ENCODE measurements around the gene IST1.
"Not testable (repeated sequence)": the region's sequence is repeated elsewhere in the genome, so short reads cannot be mapped to it uniquely, and the experiment has no call there.

Gene IST1

DNA sequence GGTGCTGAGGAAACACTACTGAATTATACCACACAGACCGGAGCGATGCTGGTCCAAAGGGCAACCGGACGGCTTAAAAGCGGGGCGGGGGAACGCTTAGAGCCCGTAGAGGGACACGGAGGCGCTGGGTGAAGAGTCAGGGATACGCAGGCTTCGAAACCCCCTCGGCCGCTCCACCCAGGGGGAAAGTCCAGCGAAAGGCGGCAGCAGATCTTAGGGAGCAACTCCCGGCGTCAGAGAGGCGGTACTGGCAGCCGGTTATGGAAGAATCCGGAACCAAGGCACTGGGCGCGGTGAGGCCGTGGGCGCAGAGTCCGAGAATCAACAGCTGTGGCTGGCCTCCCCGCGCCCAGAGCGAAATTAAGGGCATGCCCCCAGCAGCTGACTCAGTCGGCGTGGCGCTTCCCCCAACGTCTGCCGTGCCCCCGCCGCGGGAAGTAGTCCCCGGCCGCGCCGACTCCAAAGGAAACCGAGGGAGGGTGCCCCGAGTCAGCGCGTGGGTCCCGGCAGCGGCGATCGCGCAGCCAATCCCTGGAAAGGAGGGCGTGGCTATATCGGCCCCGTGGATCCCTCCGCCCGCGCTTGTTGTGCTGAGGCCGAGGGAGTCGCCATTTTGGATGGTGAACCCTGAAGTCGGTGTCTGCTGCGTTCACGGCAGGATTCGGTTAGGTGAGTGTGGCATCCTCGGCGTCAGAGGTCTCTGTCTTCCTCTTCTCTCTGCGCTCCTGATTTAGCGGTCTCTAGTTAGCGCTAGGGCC lies at the start of gene IST1:
TSS of gene IST1 (plus strand) at position 611 of the 758 bp plus-strand sequence. CDS start 20,110 bp downstream, outside the sequence.
- DNase-seq (ENCODE audit: low read depth, low spot score), result peak; percentile 94

DNA sequence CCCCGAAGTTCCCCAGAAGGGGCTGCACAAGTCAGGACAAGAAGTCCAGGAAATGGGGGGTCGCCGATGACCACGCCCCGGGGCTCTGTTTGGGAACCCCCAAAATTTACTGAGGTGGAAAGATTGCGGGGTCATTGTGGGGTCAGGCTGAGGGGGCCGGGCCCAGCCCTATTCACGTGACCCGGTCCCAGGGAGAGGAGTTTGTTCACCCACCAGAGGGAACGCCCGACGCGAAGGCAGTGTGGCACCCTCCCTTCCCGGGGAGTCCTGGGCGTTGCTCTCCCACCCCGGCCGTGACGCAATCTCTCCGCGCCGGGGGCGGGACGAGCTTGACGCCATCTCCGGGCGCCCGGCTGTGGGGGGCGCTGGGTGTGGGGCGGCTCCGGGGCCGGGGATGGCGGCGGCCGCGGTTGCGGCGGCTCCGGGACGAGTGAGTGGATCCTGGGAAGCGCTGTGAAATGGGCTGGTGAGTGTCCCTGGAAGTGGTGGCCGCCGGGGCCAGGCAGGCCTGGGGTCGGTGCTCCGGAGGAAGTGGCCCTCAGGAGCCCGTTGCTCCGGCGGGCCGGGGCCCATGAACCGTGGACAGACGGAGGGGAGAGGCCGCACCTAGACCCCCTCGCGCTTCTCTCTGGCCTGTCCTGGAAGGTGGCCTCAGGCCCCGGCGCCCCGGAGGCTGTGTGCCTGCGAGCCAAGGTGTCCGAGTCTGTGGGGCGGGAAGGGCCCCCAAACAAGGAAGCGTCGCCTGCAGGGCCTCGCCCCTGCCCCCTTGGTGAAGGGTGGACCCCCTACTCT lies 49.5 kb upstream of the IST1 start, which contains the start of gene ATXN1L:
TSS of gene ATXN1L (plus strand) at position 338 of the 792 bp plus-strand sequence. CDS start 3,765 bp downstream, outside the sequence.
- DNase-seq (ENCODE audit: low read depth, low spot score), result peak; percentile 65

DNA sequence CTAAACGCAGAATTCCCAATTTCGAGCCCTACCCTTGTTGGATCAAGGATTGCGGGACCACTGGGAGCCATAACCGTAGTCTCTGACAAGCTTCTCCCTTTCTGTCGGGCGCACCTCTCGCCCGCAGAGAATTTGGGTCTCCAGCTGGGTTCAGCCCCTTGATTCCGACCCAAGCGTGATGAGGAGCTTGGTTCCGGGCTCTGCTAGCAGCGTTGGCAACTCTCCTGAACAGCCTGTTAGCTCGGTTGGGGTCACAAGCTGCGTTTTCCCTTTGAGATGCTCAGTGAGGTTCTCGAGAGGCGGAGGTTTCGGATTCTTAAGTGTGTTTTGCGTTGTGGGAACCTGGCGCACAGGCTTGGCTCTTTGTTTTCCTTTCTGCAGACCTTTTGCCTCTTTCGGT lies 48.9 kb upstream of the IST1 start:
- DNase-seq (ENCODE audit: low read depth, low spot score), result no peak

DNA sequence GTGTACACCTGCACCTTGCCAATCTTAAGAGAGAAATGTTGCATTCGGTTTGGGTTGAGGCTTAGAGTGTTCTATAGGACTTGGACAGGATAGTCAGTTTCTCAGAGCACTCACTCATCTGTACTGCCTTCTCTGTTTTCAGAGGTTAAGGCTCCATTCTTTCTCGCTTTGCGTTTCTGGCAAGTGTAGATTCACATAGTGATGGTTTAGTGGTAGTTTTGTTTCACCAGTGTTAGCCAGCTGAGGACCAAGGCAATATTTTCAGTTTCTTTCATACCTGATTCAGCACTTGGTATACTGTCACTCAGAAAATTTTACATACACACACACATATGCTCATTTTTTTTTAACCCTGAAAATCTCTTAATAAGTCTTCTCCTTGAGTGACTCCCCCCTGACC lies 48.2 kb upstream of the IST1 start:
- no peak for DNase-seq (ENCODE audit: low read depth, low spot score)

DNA sequence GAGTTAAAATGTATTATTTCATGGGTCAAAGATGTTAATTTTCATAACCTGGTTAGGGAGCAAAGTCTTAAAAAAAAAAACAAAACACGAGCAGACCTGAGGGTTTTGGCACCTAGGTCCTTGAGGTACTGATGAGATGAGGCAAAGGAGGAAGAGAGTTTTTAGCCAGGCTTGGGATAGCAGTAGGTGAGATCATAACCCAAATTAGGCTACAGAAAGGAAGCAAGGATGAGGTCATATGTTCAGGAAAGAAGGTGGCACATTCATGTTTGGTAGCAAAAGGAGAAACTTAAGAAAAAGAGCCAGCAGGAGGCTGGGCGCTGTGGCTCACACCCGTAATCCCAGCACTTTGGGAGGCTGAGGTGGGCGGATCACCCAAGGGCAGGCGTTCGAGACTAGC lies 46.7 kb upstream of the IST1 start:
- DNase-seq (ENCODE audit: low read depth, low spot score), result no peak

DNA sequence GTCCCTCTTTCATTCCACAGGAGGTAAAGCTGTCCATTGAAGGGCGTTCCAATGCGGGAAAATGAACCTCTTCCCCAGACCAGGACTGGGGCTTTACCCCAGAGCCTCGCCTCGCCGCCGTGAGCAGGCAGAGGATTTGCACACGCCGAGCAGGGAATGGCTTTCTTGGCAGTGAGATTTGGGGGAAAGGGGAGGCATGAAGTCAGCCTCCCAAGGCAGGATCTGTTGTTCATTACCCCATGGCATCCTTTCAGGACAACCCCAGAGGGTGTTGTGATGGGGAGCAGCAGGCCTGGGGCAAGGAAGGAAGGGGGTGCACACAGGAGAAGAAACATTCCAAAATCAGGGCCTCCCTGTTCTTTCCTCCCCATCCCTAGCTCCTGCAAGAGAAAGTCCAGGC lies 43.6 kb upstream of the IST1 start:
- no peak for DNase-seq (ENCODE audit: low read depth, low spot score)

DNA sequence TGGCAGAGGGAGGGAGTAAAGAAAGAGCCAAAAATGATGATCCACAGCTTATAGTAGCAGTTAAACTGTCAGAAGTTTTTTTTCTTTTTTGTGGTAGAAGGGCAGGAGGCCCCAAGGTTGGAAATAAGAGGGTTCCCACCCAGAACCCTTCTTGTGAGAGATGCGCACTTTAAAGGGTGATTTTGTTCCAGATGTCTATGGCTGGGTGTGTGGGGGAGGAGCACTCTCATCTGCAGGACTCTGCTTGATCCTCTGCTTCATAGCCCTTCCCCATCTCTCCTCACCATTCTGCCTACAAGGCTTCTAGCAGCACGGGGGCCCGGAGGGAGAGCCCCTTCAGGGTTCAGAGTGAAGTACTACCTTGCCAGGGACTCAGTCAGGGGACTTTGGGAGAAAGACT lies 43.2 kb upstream of the IST1 start:
- DNase-seq (ENCODE audit: low read depth, low spot score), result no peak

DNA sequence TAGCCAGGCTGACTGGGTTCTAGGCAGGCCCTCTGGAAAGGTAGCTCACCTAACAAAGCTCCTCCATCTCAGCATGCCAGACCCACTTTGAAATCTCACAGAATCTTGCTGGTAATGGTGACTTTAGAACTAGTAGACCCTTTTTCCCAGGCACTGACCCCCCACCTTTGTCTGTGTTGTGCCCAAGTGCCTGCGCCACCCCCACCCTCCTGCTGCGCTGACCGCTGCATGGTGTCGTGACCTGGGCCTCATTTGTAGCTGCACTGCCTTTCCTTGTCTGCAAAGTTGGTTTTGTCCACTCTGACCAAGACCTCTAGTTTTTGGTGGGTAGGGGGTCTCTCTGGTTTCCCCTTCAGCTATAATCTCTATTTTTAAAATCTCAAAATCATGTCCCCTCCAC lies 42.8 kb upstream of the IST1 start:
- no peak for DNase-seq (ENCODE audit: low read depth, low spot score)

DNA sequence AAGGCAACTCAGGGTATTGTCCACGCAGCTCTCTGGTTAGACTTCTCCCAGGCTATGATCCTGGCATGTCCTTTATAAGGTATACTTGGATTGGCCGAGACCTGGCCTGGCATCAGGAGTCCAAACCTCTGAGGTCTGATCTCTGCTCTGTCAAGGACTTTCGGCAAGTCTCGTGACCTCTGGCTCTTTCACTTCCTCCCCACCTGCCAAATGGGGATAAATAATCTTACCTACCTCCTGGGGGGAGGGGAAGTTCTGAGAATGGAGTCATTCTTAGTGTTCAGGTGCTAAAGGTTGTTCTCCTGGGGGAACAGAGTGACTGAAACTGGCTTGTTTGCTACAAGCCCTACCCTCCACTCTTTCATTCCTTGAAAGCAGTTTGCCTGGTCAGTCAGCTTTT lies 41.9 kb upstream of the IST1 start:
- DNase-seq (ENCODE audit: low read depth, low spot score), result no peak

DNA sequence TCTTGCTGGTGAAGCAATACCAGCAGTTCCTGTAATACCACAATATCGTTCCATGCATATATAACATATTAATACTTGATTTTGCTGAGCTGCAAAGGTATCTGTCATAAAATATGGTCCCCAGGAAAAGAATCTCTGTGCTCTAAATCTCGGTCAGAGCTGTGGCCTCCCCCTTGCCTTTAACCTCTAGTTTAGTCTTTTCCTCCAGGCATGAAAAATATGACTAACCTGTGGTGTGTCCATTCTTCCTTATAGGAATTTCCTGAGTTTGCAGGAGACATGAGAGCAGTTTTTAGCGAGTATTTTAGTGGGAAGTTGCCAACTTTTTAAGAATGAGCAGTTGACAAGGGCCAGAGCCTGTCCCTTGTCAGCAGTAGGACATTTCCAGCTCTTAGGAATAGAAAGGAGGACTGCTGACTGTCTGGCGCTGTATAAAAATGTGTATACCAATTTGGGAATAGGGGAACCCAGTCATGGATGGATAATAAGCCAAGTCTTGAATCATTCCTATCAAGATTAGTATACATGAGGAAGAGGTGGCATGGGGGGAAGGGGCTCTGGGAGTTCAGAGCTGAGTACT lies 40.9 kb upstream of the IST1 start:
- no peak for DNase-seq (ENCODE audit: low read depth, low spot score)

DNA sequence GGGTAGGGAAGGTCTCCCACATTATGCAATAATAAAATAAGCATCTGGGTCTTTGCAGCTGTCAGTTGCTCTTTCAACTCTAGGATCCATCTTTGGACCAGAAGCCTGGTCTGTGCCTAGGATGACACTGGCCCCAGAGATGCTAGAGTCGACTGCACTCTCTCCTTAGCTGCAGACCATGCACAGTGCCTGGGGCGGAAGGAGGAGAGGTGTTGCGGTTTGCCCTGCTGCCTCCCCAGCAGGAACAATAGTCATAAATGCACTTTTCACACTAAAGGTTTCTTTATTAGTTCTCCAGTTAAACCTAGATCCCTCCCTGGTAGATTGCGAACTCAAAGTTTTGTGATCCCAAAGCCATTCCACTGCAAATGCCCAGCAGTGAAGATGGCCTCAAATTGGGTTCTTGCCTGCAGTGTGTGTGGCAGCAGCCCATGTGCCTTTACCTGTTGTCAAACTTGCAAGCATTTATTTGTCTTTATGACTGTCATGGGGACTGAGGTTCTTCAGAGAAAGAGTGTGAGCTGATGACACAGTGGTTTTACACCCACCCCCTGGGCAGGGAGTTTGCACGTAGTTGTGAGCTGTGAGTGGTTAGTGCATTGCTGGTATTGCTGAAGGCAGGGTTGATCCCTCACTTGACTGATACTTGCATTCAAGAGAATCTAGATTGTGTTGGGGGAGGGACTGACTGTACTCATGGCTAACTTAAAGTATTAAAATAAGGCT lies 39.2 kb upstream of the IST1 start:
- no peak for DNase-seq (ENCODE audit: low read depth, low spot score)

DNA sequence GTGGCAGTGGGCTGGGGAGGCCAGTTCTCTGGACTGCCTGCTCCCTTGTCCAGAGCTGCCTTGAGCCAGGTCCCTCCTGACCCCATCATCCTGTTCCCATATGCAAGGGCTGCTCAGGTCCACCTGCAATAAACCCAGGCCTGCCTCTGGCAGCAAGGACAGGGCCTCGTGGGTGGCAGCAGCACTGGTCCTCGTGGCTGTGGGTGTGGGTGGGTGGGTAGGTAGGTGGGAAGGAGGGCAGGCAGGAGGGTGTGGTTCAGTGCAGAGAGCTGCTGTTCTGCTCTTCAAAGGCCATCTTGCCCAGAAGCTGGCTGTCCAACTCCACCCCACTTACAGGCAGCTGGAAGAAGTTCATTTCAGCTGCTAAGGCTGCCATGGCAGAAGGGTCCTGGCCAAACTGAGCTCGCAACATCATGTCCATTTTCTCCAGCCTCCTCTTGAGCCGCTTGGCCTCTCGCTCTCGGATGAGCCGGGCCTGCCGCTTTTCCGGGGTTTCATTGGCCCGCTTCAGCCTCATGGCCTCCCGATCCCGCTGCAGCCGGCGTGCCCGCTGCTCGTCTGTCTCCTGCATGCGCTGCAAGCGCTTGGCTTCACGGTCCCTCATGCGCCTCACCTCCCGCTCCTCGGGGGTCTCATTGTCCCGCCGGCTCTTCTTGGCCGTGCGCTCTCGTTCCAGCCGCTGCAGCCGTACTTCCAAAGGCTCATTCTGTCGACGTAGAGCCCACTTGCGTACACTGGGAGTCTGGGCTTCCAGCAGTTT lies 35.4 kb upstream of the IST1 start:
- DNase-seq (ENCODE audit: low read depth, low spot score), result no peak

DNA sequence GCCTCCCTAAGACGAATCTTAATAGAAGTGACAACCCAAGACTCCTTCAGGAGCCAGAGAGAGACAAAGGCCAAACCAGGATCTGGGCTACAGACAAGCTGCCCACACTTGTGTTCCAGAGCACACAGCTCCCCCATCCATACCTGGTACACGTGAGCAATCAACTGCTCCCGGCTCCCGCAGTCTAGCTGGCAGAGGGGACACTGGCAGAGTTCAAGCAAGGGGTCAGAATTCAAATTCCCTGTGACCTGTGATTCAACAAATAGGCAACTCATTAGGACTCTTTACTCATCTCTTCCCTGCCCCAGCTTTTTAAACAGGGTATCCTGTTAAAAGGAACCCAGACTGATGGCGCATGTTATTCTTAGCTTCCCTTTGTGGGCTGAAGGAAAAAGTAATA lies 31.3 kb upstream of the IST1 start:
- DNase-seq (ENCODE audit: low read depth, low spot score), result no peak

DNA sequence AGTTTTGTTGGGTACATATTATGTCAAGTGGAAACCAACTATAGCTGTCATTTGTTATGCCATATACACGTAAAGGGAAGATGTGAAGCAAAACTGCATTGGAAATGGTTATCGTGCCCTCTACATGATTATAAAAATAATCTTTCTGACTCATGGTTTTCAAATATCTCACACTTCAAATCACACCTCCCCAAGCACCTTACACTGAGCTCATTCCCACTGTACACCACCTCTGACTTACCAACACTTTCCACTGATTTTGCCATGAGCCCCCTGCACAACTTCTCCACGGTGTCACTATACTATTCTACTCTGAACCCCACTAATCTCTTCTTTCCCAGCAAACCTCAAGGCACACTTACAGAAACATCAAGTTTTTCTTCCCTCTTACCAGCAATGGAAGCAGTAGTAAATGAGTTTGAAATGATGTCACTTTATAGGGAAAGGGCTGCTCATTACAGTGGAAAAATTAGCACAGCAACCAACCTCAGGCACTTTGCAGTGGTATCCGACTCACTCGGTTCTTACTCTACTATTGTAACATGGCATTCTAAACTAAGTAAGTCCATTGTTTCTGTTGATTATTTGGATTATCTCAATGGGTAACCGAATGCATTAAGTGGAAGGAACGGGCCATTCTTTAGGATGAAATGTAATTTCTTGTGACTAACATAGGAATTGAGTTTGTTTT lies 30.0 kb upstream of the IST1 start:
- no peak for DNase-seq (ENCODE audit: low read depth, low spot score)

DNA sequence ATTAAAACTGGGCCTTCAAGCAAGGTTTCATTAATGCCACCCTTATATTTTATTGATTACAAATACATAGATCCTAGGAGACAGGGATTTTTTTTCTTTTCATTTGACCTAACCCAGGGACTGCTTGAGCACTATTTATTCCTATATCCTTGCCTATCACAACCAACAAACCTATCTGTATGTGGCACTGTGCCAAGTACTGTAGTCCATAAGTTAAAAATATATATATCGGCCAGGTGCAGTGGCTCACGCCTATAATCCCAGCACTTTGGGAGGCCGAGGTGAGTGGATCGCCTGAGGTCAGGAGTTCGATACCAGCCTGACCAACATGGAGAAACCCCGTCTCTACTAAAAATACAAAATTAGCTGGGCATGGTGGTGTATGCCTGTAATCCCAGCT lies 28.2 kb upstream of the IST1 start:
- DNase-seq (ENCODE audit: low read depth, low spot score), result not testable (repeated sequence)

DNA sequence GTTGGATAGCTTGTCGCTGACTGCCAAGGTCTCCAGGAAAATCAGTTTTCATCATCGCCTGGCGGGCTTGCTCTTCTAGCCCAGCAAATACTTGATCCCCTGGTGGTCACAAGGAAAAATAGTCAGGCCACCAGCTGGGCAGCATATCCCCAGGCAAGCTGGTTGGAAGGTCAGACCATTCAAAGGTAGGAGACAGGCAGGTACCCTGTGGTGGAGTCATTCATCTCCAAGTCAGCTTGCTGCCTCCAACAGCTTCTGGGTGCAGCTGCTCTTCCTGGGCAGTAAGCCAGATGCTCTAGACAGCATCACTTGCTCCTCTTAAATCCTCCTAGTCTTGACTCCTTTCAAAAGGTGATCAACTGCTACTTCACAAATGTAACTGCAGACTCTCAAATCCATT lies 27.4 kb upstream of the IST1 start:
- no peak for DNase-seq (ENCODE audit: low read depth, low spot score)

DNA sequence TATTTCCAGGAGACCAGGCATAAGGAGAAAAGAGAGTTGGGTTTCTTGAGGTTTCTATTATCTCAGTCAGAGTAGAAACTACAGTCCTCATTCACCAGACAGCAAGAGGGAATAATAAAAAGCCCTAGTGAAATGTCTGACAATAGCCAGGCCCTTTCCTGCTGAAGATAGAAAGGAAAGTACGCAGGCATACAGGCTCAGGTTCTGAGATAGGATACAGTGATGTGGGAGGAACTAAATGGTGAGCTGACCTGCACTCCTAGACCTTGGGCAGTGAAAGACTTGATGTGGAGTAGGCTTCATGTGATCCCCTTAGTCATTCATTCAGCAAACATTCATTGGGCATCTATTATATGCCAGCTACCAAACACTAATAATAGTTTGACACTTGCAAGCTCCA lies 26.2 kb upstream of the IST1 start:
- DNase-seq (ENCODE audit: low read depth, low spot score), result no peak

DNA sequence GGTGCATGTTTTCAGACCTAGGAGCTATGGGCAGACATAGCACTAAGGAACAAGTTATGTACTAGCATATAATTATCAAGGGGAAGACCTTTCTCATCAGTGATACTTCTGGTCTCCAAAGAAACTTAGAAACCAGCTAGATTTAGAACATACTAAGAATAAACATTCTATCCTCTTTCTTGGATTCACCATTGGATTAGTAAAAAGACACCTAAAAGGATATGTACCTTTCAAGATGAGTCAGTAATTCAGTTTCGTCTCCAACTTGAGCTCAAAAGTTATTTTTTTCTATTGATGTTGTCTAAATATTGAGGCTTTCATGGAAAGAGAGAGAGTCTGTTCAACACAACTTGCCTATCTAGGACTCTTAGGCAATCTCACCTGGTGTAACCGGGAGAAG lies 24.5 kb upstream of the IST1 start:
- no peak for DNase-seq (ENCODE audit: low read depth, low spot score)

DNA sequence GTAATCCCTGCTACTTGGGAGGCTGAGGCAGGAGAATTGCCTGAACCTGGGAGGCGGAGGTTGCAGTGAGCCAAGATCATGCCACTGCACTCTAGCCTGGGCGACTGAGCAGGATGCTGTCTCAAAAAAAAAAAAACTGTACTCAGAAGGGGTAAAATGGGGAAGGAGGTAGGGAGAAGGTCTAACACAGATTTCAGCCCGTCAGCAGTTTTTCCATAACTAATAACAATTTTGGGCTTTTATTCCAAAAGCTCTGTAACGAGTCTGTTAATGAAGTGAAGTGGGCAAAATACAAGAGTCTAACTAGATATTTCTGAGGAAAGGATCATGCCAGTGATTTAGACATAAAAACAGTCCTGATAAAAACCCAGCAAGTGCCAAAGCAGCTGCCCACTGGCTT lies 22.1 kb upstream of the IST1 start:
- DNase-seq (ENCODE audit: low read depth, low spot score), result no peak

DNA sequence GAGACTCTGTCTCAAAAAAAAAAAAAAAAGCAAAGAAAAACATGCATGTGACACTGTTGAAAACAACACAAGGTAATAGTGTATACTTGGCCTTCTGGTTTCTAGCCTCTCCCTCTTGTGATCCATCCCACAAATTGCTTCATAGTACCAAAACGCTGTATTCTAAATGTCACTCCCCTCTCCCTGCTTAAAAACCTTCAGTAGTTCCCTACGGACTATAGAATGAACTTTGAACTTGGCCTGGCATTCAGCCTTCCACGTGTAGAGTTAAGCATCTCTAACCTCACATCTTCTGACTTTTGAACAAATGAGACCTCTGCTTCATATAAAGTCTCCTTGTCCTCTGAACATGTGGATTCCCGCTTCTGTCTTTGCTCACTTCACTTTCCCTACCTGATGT lies 16.4 kb upstream of the IST1 start:
- DNase-seq (ENCODE audit: low read depth, low spot score), result no peak

DNA sequence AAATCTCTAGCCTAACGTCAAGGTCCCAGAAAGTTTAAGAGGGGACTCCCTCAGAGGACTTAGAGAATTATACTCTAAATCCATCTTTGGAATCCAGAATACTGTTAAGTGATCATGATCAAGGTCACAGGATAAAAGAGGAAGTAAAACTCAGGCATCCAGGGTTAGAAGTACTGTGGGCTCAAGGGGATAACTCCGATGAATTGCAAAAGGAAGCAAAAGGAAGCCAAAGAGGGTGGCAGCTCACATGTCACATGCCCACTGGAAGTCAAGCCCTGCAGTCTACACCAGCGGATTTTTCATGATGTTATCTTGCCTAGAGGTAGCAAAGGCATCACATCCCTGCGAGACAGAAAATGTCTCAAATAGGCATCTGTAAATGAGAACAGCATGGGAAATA lies 15.2 kb upstream of the IST1 start:
- DNase-seq (ENCODE audit: low read depth, low spot score), result no peak
